Endothelial cell of umbilical vein (primary cell): ENCODE measurements around the gene NDFIP1. TPM values are rescaled to one million over a fixed set of nuclear protein-coding genes. Genes with fewer than 3 reads are reported as not detected.

Experiments
- BruUV-seq: library from RNA; stranded (reverse); fragments of 400-500 nt; replicated peaks from 2 replicates; lab custom pipeline; 2021; lab: Mats Ljungman, UMichigan
- CTCF ChIA-PET: fragments of 300-600, 350-600 bp; sonication (Branson Sonifier 250); formaldehyde crosslinking; loops from one replicate; lab custom pipeline; 2021; ENCODE audit warnings: antibody characterized with exemption, inconsistent platforms; lab: Charles Lee
- POLR2A ChIA-PET: fragments of 300-600, 350-600 bp; sonication (Branson Sonifier 250); formaldehyde crosslinking; loops from one replicate; lab custom pipeline; 2021; ENCODE audit warnings: antibody characterized with exemption, inconsistent platforms; lab: Charles Lee
- DNase-seq: peaks from one replicate; pipeline ENCODE4 v3.0.0-alpha.2; 2011; ENCODE audit warnings: low read depth, low spot score
- FAIRE-seq: peaks from 2 replicates; lab custom pipeline; 2011; peaks lifted over from hg19 to GRCh38; lab: Jason Lieb, UNC
- H2AFZ ChIP-seq: 2 replicates; pipeline ENCODE4 v1.6.0; 2012; ENCODE audit warnings: low read depth, low read length, control low read depth, inconsistent platforms
- H3K27ac ChIP-seq: 2 replicates; pipeline ENCODE4 v1.5.1; 2011; ENCODE audit warnings: low read depth, mild to moderate bottlenecking, control low read depth, low read length, moderate library complexity; ENCODE audit not compliant: insufficient read depth
- H3K27me3 ChIP-seq, 2 experiments: 2 replicates each; pipeline versions ENCODE4 v1.6.0 to v1.6.1; 2011; ENCODE audit warnings: low read length in 2 of 2, mixed read lengths in 1 of 2; ENCODE audit not compliant: control insufficient read depth in 2 of 2, insufficient read depth in 2 of 2
- H3K36me3 ChIP-seq, 2 experiments: 2 replicates in 1 of 2; 3 replicates in 1 of 2; pipeline ENCODE4 v1.5.1; 2011; ENCODE audit warnings: low read length in 2 of 2, mild to moderate bottlenecking in 1 of 2, moderate library complexity in 1 of 2; ENCODE audit not compliant: control insufficient read depth in 2 of 2, insufficient read depth in 2 of 2; ENCODE audit errors: extremely low read depth in 1 of 2
- H3K4me1 ChIP-seq: 3 replicates; pipeline ENCODE4 v1.5.1; 2011; ENCODE audit warnings: mild to moderate bottlenecking, low read length; ENCODE audit not compliant: control insufficient read depth, insufficient read depth; ENCODE audit errors: extremely low read depth
- H3K4me2 ChIP-seq: 2 replicates; pipeline ENCODE4 v1.6.1; 2011; ENCODE audit warnings: low read length, control low read depth, mixed read lengths; ENCODE audit not compliant: insufficient read depth
- H3K4me3 ChIP-seq, 3 experiments: fragments of 200-600 bp in 1 of 3; sonication (generic), shearing (Covaris generic) in 1 of 3; replicated peaks in 1 of 3; 2 replicates each; pipeline ENCODE4 v1.5.1; 2011 to 2016; ENCODE audit warnings: control low read depth in 3 of 3, low read length in 3 of 3, mild to moderate bottlenecking in 2 of 3, inconsistent platforms in 1 of 3, low read depth in 1 of 3, moderate library complexity in 1 of 3; ENCODE audit not compliant: insufficient read depth in 1 of 3
- H3K79me2 ChIP-seq: 2 replicates; pipeline ENCODE4 v1.6.0; 2012; ENCODE audit warnings: low read length, inconsistent platforms; ENCODE audit not compliant: control insufficient read depth, insufficient read depth
- H3K9ac ChIP-seq: replicated peaks from 2 replicates; pipeline ENCODE3; 2011; ENCODE audit warnings: low read length, control low read depth; ENCODE audit not compliant: insufficient read depth; ENCODE audit errors: extremely low read depth
- H3K9me1 ChIP-seq: replicated peaks from 3 replicates; pipeline ENCODE4 v1.6.0; 2011; ENCODE audit warnings: mild to moderate bottlenecking, low read length; ENCODE audit not compliant: control insufficient read depth, insufficient read depth; ENCODE audit errors: extremely low read depth
- H3K9me3 ChIP-seq: replicated peaks from 2 replicates; pipeline ENCODE4 v1.5.1; 2012; ENCODE audit warnings: low read length, inconsistent platforms; ENCODE audit not compliant: control insufficient read depth, insufficient read depth
- H4K20me1 ChIP-seq: replicated peaks from 2 replicates; pipeline ENCODE3; 2011; ENCODE audit warnings: mild to moderate bottlenecking, low read length; ENCODE audit not compliant: control insufficient read depth, insufficient read depth; ENCODE audit errors: extremely low read depth
- CTCF ChIP-seq, 2 donors: IDR thresholded peaks; 1 replicate in 1 of 2; 2 replicates in 1 of 2; pipeline ENCODE4 v1.5.1; 2011; ENCODE audit warnings: low read length in 2 of 2, mild to moderate bottlenecking in 2 of 2, moderate library complexity in 2 of 2, control low read depth in 1 of 2, inconsistent platforms in 1 of 2, low read depth in 1 of 2; ENCODE audit not compliant: insufficient read depth in 1 of 2; ENCODE audit errors: extremely low read depth in 1 of 2
- EZH2 ChIP-seq: IDR thresholded peaks from 2 replicates; pipeline ENCODE4 v1.6.1; 2012; ENCODE audit warnings: borderline replicate concordance, low read depth, mild to moderate bottlenecking, moderate library complexity, low read length, inconsistent platforms; ENCODE audit not compliant: severe bottlenecking
- FOS ChIP-seq: IDR thresholded peaks from 2 replicates; pipeline ENCODE4 v1.6.1; 2011; ENCODE audit warnings: mild to moderate bottlenecking, low read length, moderate library complexity, borderline replicate concordance; ENCODE audit not compliant: insufficient read depth
- GATA2 ChIP-seq: IDR thresholded peaks from 2 replicates; pipeline ENCODE4 v1.7.0; 2011; ENCODE audit warnings: low read depth, mild to moderate bottlenecking, moderate library complexity, mixed read lengths, low read length; ENCODE audit not compliant: insufficient read length, insufficient read depth
- JUN ChIP-seq: IDR thresholded peaks from 2 replicates; pipeline ENCODE4 v1.6.1; 2011; ENCODE audit warnings: borderline replicate concordance, low read depth; ENCODE audit not compliant: insufficient read length, insufficient read depth
- MYC ChIP-seq: IDR thresholded peaks from one replicate; pipeline ENCODE4 v1.6.1; 2011; ENCODE audit warnings: mild to moderate bottlenecking, low read depth, low read length
- POLR2A ChIP-seq: IDR thresholded peaks from 2 replicates; pipeline ENCODE4 v1.6.1; 2012; ENCODE audit warnings: low read depth, mild to moderate bottlenecking, control low read depth, low read length
- POLR2AphosphoS5 ChIP-seq: IDR thresholded peaks from 2 replicates; pipeline ENCODE4 v1.6.1; 2012; ENCODE audit warnings: low read depth, mild to moderate bottlenecking, control low read depth, low read length, moderate library complexity; ENCODE audit not compliant: insufficient read depth
- dilution Hi-C: fragments of 300-500 bp; cut with MboI; formaldehyde crosslinking; loops from one replicate; pipeline ENCODE4 v1.15.0; 2019; ENCODE audit warnings: low sequenced_read_pairs; ENCODE audit not compliant: extremely low pct_ligation_motif_present
- intact Hi-C: fragments of 100-400 bp; cut with micrococcal nuclease; formaldehyde crosslinking; loops from one replicate; pipeline ENCODE4 v1.10.0; 2022
- polyA plus RNA-seq, 4 experiments: library from polyadenylated mRNA; depleted of rRNA in 3 of 4; stranded (reverse) in 3 of 4; unstranded in 1 of 4; fragments of >200 nt; gene quantifications; 2 replicates each; pipeline versions ENCODE4 v1.2.1 to v1.2.3, GENCODE V29; 2011 to 2012; ENCODE audit warnings: missing spikeins in 1 of 4
- total RNA-seq: library from RNA; stranded (reverse); gene quantifications from 2 replicates; pipeline ENCODE4 v1.2.3, GENCODE V29; 2021
- TF ChIP-seq, protein P1 (sequence below): IDR thresholded peaks from 2 replicates; pipeline ENCODE4 v1.6.1; 2011; ENCODE audit not compliant: insufficient read depth, insufficient read length

Gene NDFIP1
- total and polyA plus RNA-seq, 2 donors (not counting 3 experiments of a cell fraction or from before 2014, with no cell fraction given) = 12.3 to 42.6 TPM

DNA sequence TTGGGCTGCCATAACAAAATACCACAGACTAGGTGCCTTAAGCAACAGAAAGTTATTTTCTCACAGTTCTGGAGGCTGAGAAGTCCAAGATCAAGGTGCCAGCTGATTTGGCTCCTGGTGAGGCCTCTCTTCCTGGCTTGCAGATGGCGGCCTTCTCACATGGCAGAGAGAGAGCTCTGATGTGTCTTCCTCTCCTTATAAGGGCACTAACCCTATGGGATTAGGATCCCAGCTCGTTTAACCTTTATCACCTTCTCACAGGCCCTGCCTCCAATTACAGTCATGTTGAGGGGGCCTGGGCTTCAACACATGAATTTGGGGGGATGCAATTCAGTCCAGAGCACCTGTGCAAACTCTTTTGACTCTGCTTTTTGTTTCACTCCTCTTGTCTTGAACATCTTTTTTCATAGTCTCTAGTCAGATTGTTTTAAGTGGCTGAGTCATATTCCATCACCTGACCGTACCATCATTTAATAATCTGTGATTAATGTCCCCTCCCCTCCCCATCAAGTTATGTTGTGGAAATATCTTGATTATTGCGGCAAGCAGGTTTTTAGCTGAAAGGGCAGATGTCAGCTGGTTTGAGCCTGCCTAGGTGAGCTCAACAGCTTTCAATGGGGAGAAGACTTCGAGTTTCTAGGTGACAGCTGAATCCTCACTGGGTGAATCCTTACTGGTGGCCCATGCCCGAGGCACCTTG lies 61.8 kb downstream of the NDFIP1 start:
- H4K20me1 ChIP-seq = no peaks in the 10 kb centered on the region
- dilution Hi-C loops (no loop called here), intact Hi-C loops (no loop called here)
- ChIA-PET CTCF (interaction anchor here (1.0 to 1.4 kb wide), 4 partner anchors 19 to 528 kb away, joined by 3 to 5 read pairs (median 3); no protein-coding TSS in a partner anchor), POLR2A (no interaction called here)
- H3K4me3 ChIP-seq = no peak overlapping the region
- FAIRE-seq (peak; percentile 46), DNase-seq (no peak)
- H2AFZ ChIP-seq = no peak overlapping the region
- BruUV-seq = no TSS peak
- H3K9me3 ChIP-seq = no peaks in the 10 kb centered on the region
- no peaks in the 10 kb centered on the region for H3K9me1 ChIP-seq
- H3K4me2 ChIP-seq = no peak overlapping the region
- no peak overlapping the region for H3K9ac ChIP-seq
- H3K79me2 ChIP-seq = no peaks in the 10 kb centered on the region
- H3K27me3 ChIP-seq = no peaks in the 10 kb centered on the region
- H3K36me3 ChIP-seq = no peaks in the 10 kb centered on the region
- no peak for TF ChIP-seq JUN
- TF ChIP-seq POLR2AphosphoS5 = no peak
- TF ChIP-seq GATA2 = no peak
- no peak for TF ChIP-seq MYC
- no peak for TF ChIP-seq CTCF (IDR thresholded peaks at IDR 0.05; ENCODE audit: extremely low read depth in 1 of 2, insufficient read depth in 1 of 2, low read depth in 1 of 2, low read length in 2 of 2)
- TF ChIP-seq POLR2A = no peak
- no peak for TF ChIP-seq EZH2
- TF ChIP-seq FOS = no peak
- TF ChIP-seq, protein P1, sequence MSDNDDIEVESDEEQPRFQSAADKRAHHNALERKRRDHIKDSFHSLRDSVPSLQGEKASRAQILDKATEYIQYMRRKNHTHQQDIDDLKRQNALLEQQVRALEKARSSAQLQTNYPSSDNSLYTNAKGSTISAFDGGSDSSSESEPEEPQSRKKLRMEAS = no peak
- H3K27ac ChIP-seq = no peak overlapping the region
- no peaks in the 10 kb centered on the region for H3K4me1 ChIP-seq
